ENCODE results near the gene KCNB1.

KCNB1 gene

GRCh38 chr20:49466114-49466912 is 16.2 kb downstream of the KCNB1 start:
- no peak for DNase-seq

GRCh38 chr20:49464556-49464955 is 17.9 kb downstream of the KCNB1 start:
- DNase-seq: no peak

- no peak for DNase-seq
Measured at GRCh38 chr20:49462626-49463025, 19.8 kb downstream of the KCNB1 start.

- no peak for DNase-seq
Measured at GRCh38 chr20:49461894-49462620, 20.4 kb downstream of the KCNB1 start.

GRCh38 chr20:49460916-49461315 is 21.6 kb downstream of the KCNB1 start:
- no peak for DNase-seq

GRCh38 chr20:49460131-49460530 is 22.3 kb downstream of the KCNB1 start:
- DNase-seq: no peak

- no peak for DNase-seq
Measured at GRCh38 chr20:49459684-49460083, 22.8 kb downstream of the KCNB1 start.

- no peak for DNase-seq
Measured at GRCh38 chr20:49457444-49457843, 25.0 kb downstream of the KCNB1 start.

GRCh38 chr20:49456646-49457045 is 25.8 kb downstream of the KCNB1 start:
- no peak for DNase-seq

GRCh38 chr20:49455691-49456090 is 26.8 kb downstream of the KCNB1 start:
- no peak for DNase-seq

- no peak for DNase-seq
Measured at GRCh38 chr20:49452011-49452482, 30.4 kb downstream of the KCNB1 start.

- DNase-seq: no peak
Measured at GRCh38 chr20:49450281-49450721, 32.2 kb downstream of the KCNB1 start.

GRCh38 chr20:49448917-49449316 is 33.6 kb downstream of the KCNB1 start:
- no peak for DNase-seq

- no peak for DNase-seq
Measured at GRCh38 chr20:49447946-49448809, 34.3 kb downstream of the KCNB1 start.

GRCh38 chr20:49447364-49447763 is 35.1 kb downstream of the KCNB1 start:
- DNase-seq: no peak

- no peak for DNase-seq
Measured at GRCh38 chr20:49446808-49447207, 35.7 kb downstream of the KCNB1 start.

- no peak for DNase-seq
Measured at GRCh38 chr20:49446080-49446479, 36.4 kb downstream of the KCNB1 start.

GRCh38 chr20:49445176-49445575 is 37.3 kb downstream of the KCNB1 start:
- no peak for DNase-seq

- no peak for DNase-seq
Measured at GRCh38 chr20:49444553-49444990, 37.9 kb downstream of the KCNB1 start.

GRCh38 chr20:49437057-49437456 is 45.4 kb downstream of the KCNB1 start:
- DNase-seq: no peak

- DNase-seq: no peak
Measured at GRCh38 chr20:49435639-49436038, 46.8 kb downstream of the KCNB1 start.

GRCh38 chr20:49433333-49433732 is 49.1 kb downstream of the KCNB1 start:
- DNase-seq: no peak

- DNase-seq: no peak
Measured at GRCh38 chr20:49432550-49432949, 49.9 kb downstream of the KCNB1 start.

All from Kasumi-1 (cell line).